Measurements from ENCODE around the gene PBX1.

DNA sequence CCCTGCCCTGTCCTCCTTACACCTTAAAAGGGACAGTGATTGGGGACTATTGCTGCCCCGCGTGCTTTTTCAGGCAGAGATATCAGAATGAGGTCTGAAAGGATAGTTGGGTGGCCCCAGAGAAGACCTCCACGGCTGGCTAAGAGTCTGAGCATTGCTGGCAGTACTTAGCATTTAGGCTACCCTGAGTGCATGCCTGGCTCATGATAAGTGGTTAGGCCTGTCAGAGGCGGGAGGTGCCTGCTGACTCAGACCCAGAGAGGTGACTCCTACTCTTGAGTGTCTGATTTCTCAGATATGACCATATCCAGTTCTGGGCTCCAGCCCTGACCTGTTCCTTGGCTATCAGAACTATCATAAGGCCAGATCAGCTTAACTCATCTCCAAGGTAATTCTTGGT, 213.7 kb downstream of the PBX1 start:
- TF ChIP-seq, protein P1, sequence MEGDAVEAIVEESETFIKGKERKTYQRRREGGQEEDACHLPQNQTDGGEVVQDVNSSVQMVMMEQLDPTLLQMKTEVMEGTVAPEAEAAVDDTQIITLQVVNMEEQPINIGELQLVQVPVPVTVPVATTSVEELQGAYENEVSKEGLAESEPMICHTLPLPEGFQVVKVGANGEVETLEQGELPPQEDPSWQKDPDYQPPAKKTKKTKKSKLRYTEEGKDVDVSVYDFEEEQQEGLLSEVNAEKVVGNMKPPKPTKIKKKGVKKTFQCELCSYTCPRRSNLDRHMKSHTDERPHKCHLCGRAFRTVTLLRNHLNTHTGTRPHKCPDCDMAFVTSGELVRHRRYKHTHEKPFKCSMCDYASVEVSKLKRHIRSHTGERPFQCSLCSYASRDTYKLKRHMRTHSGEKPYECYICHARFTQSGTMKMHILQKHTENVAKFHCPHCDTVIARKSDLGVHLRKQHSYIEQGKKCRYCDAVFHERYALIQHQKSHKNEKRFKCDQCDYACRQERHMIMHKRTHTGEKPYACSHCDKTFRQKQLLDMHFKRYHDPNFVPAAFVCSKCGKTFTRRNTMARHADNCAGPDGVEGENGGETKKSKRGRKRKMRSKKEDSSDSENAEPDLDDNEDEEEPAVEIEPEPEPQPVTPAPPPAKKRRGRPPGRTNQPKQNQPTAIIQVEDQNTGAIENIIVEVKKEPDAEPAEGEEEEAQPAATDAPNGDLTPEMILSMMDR (IDR thresholded peaks at IDR 0.05) = no peak
- TF ChIP-seq POLR2A (IDR thresholded peaks at IDR 0.05) = no peak

All from esophagus squamous epithelium (tissue), 4 donors.